Left ventricle myocardium inferior (tissue), 1 donor: ENCODE results near the gene NUMBL. TPM values are rescaled to one million over a fixed set of nuclear protein-coding genes. Genes with fewer than 3 reads are reported as not detected.

Experiments used
- DNase-seq: peaks from one replicate; pipeline ENCODE4 v3.0.0-alpha.2; 2020
- H3K27ac ChIP-seq: fragments of 200-600 bp; replicated peaks from 2 replicates; pipeline ENCODE4 v1.8.0; 2021
- H3K27me3 ChIP-seq: fragments of 200-600 bp; 2 replicates; pipeline ENCODE4 v1.8.0; 2021; ENCODE audit warnings: low read depth
- H3K36me3 ChIP-seq: fragments of 200-600 bp; 2 replicates; pipeline ENCODE4 v1.8.0; 2021
- H3K4me1 ChIP-seq: fragments of 200-600 bp; 2 replicates; pipeline ENCODE4 v1.8.0; 2021
- H3K4me3 ChIP-seq: fragments of 200-600 bp; 2 replicates; pipeline ENCODE4 v1.8.0; 2021; ENCODE audit warnings: mild to moderate bottlenecking, moderate library complexity
- H3K9me3 ChIP-seq: fragments of 200-600 bp; replicated peaks from 2 replicates; pipeline ENCODE4 v1.8.0; 2021
- CTCF ChIP-seq: fragments of 200-600 bp; IDR thresholded peaks from 2 replicates; pipeline ENCODE4 v1.8.0; 2021; ENCODE audit warnings: antibody characterized with exemption, mild to moderate bottlenecking, borderline replicate concordance
- intact Hi-C: fragments of 100-400 bp; cut with micrococcal nuclease; formaldehyde crosslinking; loops from one replicate; pipeline ENCODE4 v1.11.0; 2022
- total RNA-seq: library from RNA; stranded (reverse); fragmentation: NEBNext Ultra II Directional; extraction: Animal tissue kit (Norgen Biotek cat#: 25700); gene quantifications from one replicate; pipeline ENCODE4 v1.2.1, GENCODE V29; 2021
- donor health status: DM: no; HTN: yes; CAD: no; lungs with severe emphysema.

NUMBL gene
- total RNA-seq, 1 donor from 2014 or later = 14.7 TPM

- intact Hi-C loops = no loop called here
- H3K36me3 ChIP-seq = peaks cover 14% of the 10 kb centered on the region
- H3K4me1 ChIP-seq = peaks cover 91% of the 10 kb centered on the region
- DNase-seq = no peak
- no peaks in the 10 kb centered on the region for H3K9me3 ChIP-seq
- peak overlapping the region; percentile 85 for H3K4me3 ChIP-seq
- H3K27ac ChIP-seq = peak overlapping the region; percentile 97
- TF ChIP-seq CTCF = no peak
- H3K27me3 ChIP-seq = no peaks in the 10 kb centered on the region
Measured at GRCh38 chr19:40717880-40718773, 27.7 kb upstream of the NUMBL start.

- intact Hi-C loops = no loop called here
- Histone ChIP-seq H3K27me3 (no peaks in the 10 kb centered on the region), H3K4me1 (peaks cover 84% of the 10 kb centered on the region), H3K27ac (peak overlapping the region; percentile 97), H3K4me3 (peak overlapping the region; percentile 85), H3K9me3 (no peaks in the 10 kb centered on the region), H3K36me3 (peaks cover 12% of the 10 kb centered on the region)
- DNase-seq = no peak
- TF ChIP-seq CTCF = no peak
Measured at GRCh38 chr19:40717325-40717879, 27.0 kb upstream of the NUMBL start.

GRCh38 chr19:40716482-40717324, 26.3 kb upstream of the NUMBL start, which contains the start of the genes COQ8B and ITPKC:
COQ8B (minus strand) TSS chr19:40716886; CDS start chr19:40714632, 2,254 bp downstream.
ITPKC (plus strand) TSS chr19:40717112; CDS start chr19:40717136, 24 bp downstream.
- peak; percentile 100 for DNase-seq
- TF ChIP-seq CTCF = peak; percentile 39
- peaks cover 10% of the 10 kb centered on the region for H3K36me3 ChIP-seq
- intact Hi-C loops = no loop called here
- H3K27me3 ChIP-seq = no peaks in the 10 kb centered on the region
- H3K27ac ChIP-seq = peak within 1 kb of the TSS; percentile 97
- peak within 1 kb of the TSS; percentile 85 for H3K4me3 ChIP-seq
- no peaks in the 10 kb centered on the region for H3K9me3 ChIP-seq
- H3K4me1 ChIP-seq = peaks cover 77% of the 10 kb centered on the region

GRCh38 chr19:40716031-40716481, 25.6 kb upstream of the NUMBL start:
- Histone ChIP-seq H3K4me1 (peaks cover 70% of the 10 kb centered on the region), H3K9me3 (no peaks in the 10 kb centered on the region), H3K4me3 (peak overlapping the region; percentile 85), H3K36me3 (peaks cover 16% of the 10 kb centered on the region), H3K27ac (peak overlapping the region; percentile 97), H3K27me3 (no peaks in the 10 kb centered on the region)
- no peak for DNase-seq
- no peak for TF ChIP-seq CTCF
- intact Hi-C loops = no loop called here
